Activated T-cell treated with anti-CD3 and anti-CD28 coated beads, Interleukin-2, amount 50 U/mL, for 48 hours (primary cell): ENCODE results near the gene DYNC1I1.
A peak's percentile ranks its signal among the peaks of the same experiment; 100 is the strongest.

Experiments
- DNase-seq, 2 experiments: peaks; one replicate each; pipeline ENCODE4 v3.0.0-alpha.2; 2020

DYNC1I1 gene

GRCh38 chr7:95772298-95772770 is at the start of gene DYNC1I1:
DYNC1I1 (plus strand) TSS chr7:95772554; CDS start chr7:95804730, 32,176 bp downstream.
- DNase-seq = peak; percentile 47 to 58

GRCh38 chr7:95723583-95724180 is 48.7 kb upstream of the DYNC1I1 start:
- no peak for DNase-seq

- DNase-seq = no peak
Measured at GRCh38 chr7:95725205-95725604, 47.1 kb upstream of the DYNC1I1 start.

- no peak for DNase-seq
Measured at GRCh38 chr7:95730493-95731280, 41.7 kb upstream of the DYNC1I1 start.

- DNase-seq = no peak
Measured at GRCh38 chr7:95736635-95737034, 35.7 kb upstream of the DYNC1I1 start.

- DNase-seq = no peak
Measured at GRCh38 chr7:95737828-95738505, 34.4 kb upstream of the DYNC1I1 start.

- DNase-seq = no peak
Measured at GRCh38 chr7:95749044-95749443, 23.3 kb upstream of the DYNC1I1 start.

GRCh38 chr7:95749515-95749914 is 22.8 kb upstream of the DYNC1I1 start:
- no peak for DNase-seq

- DNase-seq = no peak
Measured at GRCh38 chr7:95753440-95753839, 18.9 kb upstream of the DYNC1I1 start.

- DNase-seq = no peak
Measured at GRCh38 chr7:95755277-95755934, 16.9 kb upstream of the DYNC1I1 start.

- DNase-seq = no peak
Measured at GRCh38 chr7:95758187-95758586, 14.2 kb upstream of the DYNC1I1 start.

GRCh38 chr7:95766086-95766485 is 6.3 kb upstream of the DYNC1I1 start:
- no peak for DNase-seq

- DNase-seq = no peak
Measured at GRCh38 chr7:95766657-95767056, 5.7 kb upstream of the DYNC1I1 start.

GRCh38 chr7:95772771-95773581 is 622 bp downstream of the DYNC1I1 start:
- DNase-seq = no peak

- DNase-seq = no peak
Measured at GRCh38 chr7:95776561-95777185, 4.3 kb downstream of the DYNC1I1 start.

GRCh38 chr7:95777269-95777668 is 4.9 kb downstream of the DYNC1I1 start:
- DNase-seq = no peak

GRCh38 chr7:95780665-95781064 is 8.3 kb downstream of the DYNC1I1 start:
- no peak for DNase-seq

GRCh38 chr7:95781961-95782586 is 9.7 kb downstream of the DYNC1I1 start:
- DNase-seq = no peak

GRCh38 chr7:95784796-95785195 is 12.4 kb downstream of the DYNC1I1 start:
- DNase-seq = no peak

GRCh38 chr7:95788258-95788657 is 15.9 kb downstream of the DYNC1I1 start:
- no peak for DNase-seq

GRCh38 chr7:95788884-95789283 is 16.5 kb downstream of the DYNC1I1 start:
- no peak for DNase-seq
